A549 (cell line): Measurements from ENCODE around the gene CTDSPL. TPM values are rescaled to one million over a fixed set of nuclear protein-coding genes. Genes with fewer than 3 reads are reported as not detected.
A peak's percentile ranks its signal among the peaks of the same experiment; 100 is the strongest.

Experiments
- ATAC-seq, 2 experiments: fragments of 200-7000 bp in 1 of 2; fragments of >200 bp in 1 of 2; cut with Nextera tagmentation in 1 of 2; cut with Tn5 transposase in 1 of 2; 3 replicates each; pipeline versions ENCODE4 v1.8.0 to v1.9.1; 2018 to 2020; ENCODE audit warnings: mild to moderate bottlenecking in 1 of 2, moderate library complexity in 1 of 2
- CTCF ChIA-PET: fragments of 300-600 bp; sonication (Branson Sonifier 250); formaldehyde crosslinking; extraction: SDS; loops from one replicate; lab custom pipeline; 2021; ENCODE audit warnings: antibody characterized with exemption, inconsistent platforms; lab: Yijun Ruan, JAX
- POLR2A ChIA-PET: fragments of 350-600 bp; formaldehyde crosslinking; extraction: SDS; loops from one replicate; lab custom pipeline; 2021; ENCODE audit warnings: antibody characterized with exemption, inconsistent platforms; lab: Yijun Ruan, JAX
- DNase-seq, 2 experiments: peaks; one replicate each; pipeline versions ENCODE4 v3.0.0 to v3.0.0-alpha.2; 2011 to 2016; ENCODE audit warnings: low read depth in 1 of 2, low spot score in 1 of 2
- FAIRE-seq: peaks from 2 replicates; lab custom pipeline; 2011; peaks lifted over from hg19 to GRCh38; lab: Jason Lieb, UNC
- H3K27ac ChIP-seq, 2 experiments: fragments of >200 bp; sonication (Bioruptor Twin); formaldehyde crosslinking; 3 replicates each; pipeline ENCODE4 v1.5.1; 2016 to 2017
- H3K4me1 ChIP-seq: fragments of >200 bp; sonication (Bioruptor Twin); formaldehyde crosslinking; 3 replicates; pipeline ENCODE4 v1.6.1; 2016
- H3K4me2 ChIP-seq: fragments of >200 bp; sonication (Bioruptor Twin); formaldehyde crosslinking; 3 replicates; pipeline ENCODE4 v1.6.1; 2016
- H3K4me3 ChIP-seq: fragments of >200 bp; sonication (Bioruptor Twin); formaldehyde crosslinking; 3 replicates; pipeline ENCODE4 v1.5.1; 2016
- H3K9me3 ChIP-seq: fragments of >200 bp; sonication (Bioruptor Twin); formaldehyde crosslinking; 3 replicates; pipeline ENCODE4 v1.6.1; 2016
- BHLHE40 ChIP-seq: IDR thresholded peaks from 2 replicates; pipeline ENCODE4 v1.6.1; 2012; ENCODE audit warnings: low read depth, low read length, inconsistent platforms
- CBX2 ChIP-seq: fragments of 200-600 bp; sonication (generic); IDR thresholded peaks from 2 replicates; pipeline ENCODE4 v1.6.1; 2016; ENCODE audit warnings: low read depth, mild to moderate bottlenecking, borderline replicate concordance
- CEBPB ChIP-seq, 2 experiments: fragments of >200 bp in 1 of 2; sonication (Bioruptor Twin) in 1 of 2; formaldehyde crosslinking in 1 of 2; IDR thresholded peaks; 2 replicates each; pipeline ENCODE4 v1.6.1; 2012 to 2016
- CHD2 ChIP-seq: fragments of 150-350 bp; IDR thresholded peaks from 2 replicates; pipeline ENCODE4 v1.6.1; 2014; ENCODE audit warnings: low read length; ENCODE audit not compliant: partially characterized antibody
- CHD4 ChIP-seq: fragments of 200-600 bp; sonication (generic); IDR thresholded peaks from 2 replicates; pipeline ENCODE4 v1.6.1; 2016; ENCODE audit warnings: antibody characterized with exemption, mild to moderate bottlenecking, borderline replicate concordance
- EP300 ChIP-seq, 2 experiments: fragments of >200 bp; sonication (Bioruptor Twin); formaldehyde crosslinking; IDR thresholded peaks; 2 replicates in 1 of 2; 3 replicates in 1 of 2; pipeline ENCODE4 v1.6.1; 2016 to 2017
- FOSB ChIP-seq: fragments of 250-450 bp; sonication (Bioruptor Pico); IDR thresholded peaks from 2 replicates; pipeline ENCODE4 v1.5.0; 2020; ENCODE audit warnings: mild to moderate bottlenecking, moderate library complexity
- GATA3 ChIP-seq: IDR thresholded peaks from 2 replicates; pipeline ENCODE4 v1.6.1; 2012; ENCODE audit warnings: borderline replicate concordance
- HOXA7 ChIP-seq: fragments of 250-450 bp; sonication (Bioruptor Pico); IDR thresholded peaks from 2 replicates; pipeline ENCODE4 v1.5.0; 2020; ENCODE audit warnings: mild to moderate bottlenecking, moderate library complexity
- HOXB5 ChIP-seq: fragments of 250-450 bp; sonication (Bioruptor Pico); IDR thresholded peaks from 2 replicates; pipeline ENCODE4 v1.5.0; 2020; ENCODE audit warnings: mild to moderate bottlenecking, moderate library complexity
- JUN ChIP-seq, 2 experiments: fragments of >200 bp; sonication (Bioruptor Twin); formaldehyde crosslinking; IDR thresholded peaks; 2 replicates in 1 of 2; 3 replicates in 1 of 2; pipeline ENCODE4 v1.6.1; 2016 to 2017
- JUNB ChIP-seq: fragments of >200 bp; sonication (Bioruptor Twin); formaldehyde crosslinking; IDR thresholded peaks from 2 replicates; pipeline ENCODE4 v1.6.1; 2016
- MAZ ChIP-seq: fragments of 150-350 bp; IDR thresholded peaks from 2 replicates; pipeline ENCODE4 v1.6.1; 2014; ENCODE audit warnings: antibody characterized with exemption, low read depth, low read length, borderline replicate concordance
- NR3C1 ChIP-seq: fragments of >200 bp; sonication (Bioruptor Twin); formaldehyde crosslinking; IDR thresholded peaks from 3 replicates; pipeline ENCODE4 v1.6.1; 2017
- PHF8 ChIP-seq: fragments of 200-600 bp; sonication (generic); IDR thresholded peaks from 2 replicates; pipeline ENCODE4 v1.6.1; 2016; ENCODE audit warnings: low read depth, mild to moderate bottlenecking, antibody characterized with exemption, moderate library complexity, borderline replicate concordance
- POLR2A ChIP-seq: IDR thresholded peaks from 2 replicates; pipeline ENCODE4 v1.6.1; 2012; ENCODE audit warnings: mild to moderate bottlenecking, low read length
- RCOR1 ChIP-seq: fragments of 150-350 bp; IDR thresholded peaks from 2 replicates; pipeline ENCODE4 v1.6.1; 2014; ENCODE audit warnings: antibody characterized with exemption, low read length, low read depth
- ZFP36 ChIP-seq: fragments of 450-650 bp; IDR thresholded peaks from 2 replicates; pipeline ENCODE4 v1.6.1; 2014; ENCODE audit warnings: borderline replicate concordance; ENCODE audit not compliant: partially characterized antibody
- ZNF302 ChIP-seq: fragments of 250-450 bp; sonication (Bioruptor Pico); IDR thresholded peaks from 2 replicates; pipeline ENCODE4 v1.9.0; 2021; ENCODE audit warnings: inconsistent platforms, mild to moderate bottlenecking, moderate library complexity
- WGBS: methylation state at CpG from one replicate; pipeline ENCODE4 v1.1.6; 2017; ENCODE audit errors: missing lambda C conversion rate; 5-methylcytosine and 5-hydroxymethylcytosine counted together
- polyA plus RNA-seq, 4 experiments: library from polyadenylated mRNA; depleted of rRNA in 3 of 4; stranded (reverse); fragments of >200 nt; fragmentation: RNase III in 1 of 4; extraction: RNeasy Plus Mini Kit Qiagen cat#74134 plus additional on column Dnase treatment in 1 of 4; gene quantifications; 2 replicates in 3 of 4; 3 replicates in 1 of 4; pipeline ENCODE4 v1.2.3, GENCODE V29; 2011 to 2017
- TF ChIP-seq, protein P1 (sequence below): fragments of >200 bp; sonication (Bioruptor Twin); formaldehyde crosslinking; IDR thresholded peaks from 3 replicates; pipeline ENCODE4 v1.6.1; 2016
- TF ChIP-seq, protein P2 (sequence below): fragments of >200 bp; sonication (Bioruptor Twin); formaldehyde crosslinking; IDR thresholded peaks from 2 replicates; pipeline ENCODE4 v1.6.1; 2016
- TF ChIP-seq, protein P3 (sequence below): fragments of 250-450 bp; sonication (Bioruptor Pico); IDR thresholded peaks from 2 replicates; pipeline ENCODE4 v1.5.0; 2020; ENCODE audit warnings: low read depth, mild to moderate bottlenecking, moderate library complexity
- TF ChIP-seq, protein P4 (sequence below): IDR thresholded peaks from 2 replicates; pipeline ENCODE4 v1.6.1; 2012

Gene CTDSPL
- polyA plus RNA-seq, 2 of the 4 experiments (the other 2 are of a cell fraction), result 9.9 to 35.1 TPM

DNA sequence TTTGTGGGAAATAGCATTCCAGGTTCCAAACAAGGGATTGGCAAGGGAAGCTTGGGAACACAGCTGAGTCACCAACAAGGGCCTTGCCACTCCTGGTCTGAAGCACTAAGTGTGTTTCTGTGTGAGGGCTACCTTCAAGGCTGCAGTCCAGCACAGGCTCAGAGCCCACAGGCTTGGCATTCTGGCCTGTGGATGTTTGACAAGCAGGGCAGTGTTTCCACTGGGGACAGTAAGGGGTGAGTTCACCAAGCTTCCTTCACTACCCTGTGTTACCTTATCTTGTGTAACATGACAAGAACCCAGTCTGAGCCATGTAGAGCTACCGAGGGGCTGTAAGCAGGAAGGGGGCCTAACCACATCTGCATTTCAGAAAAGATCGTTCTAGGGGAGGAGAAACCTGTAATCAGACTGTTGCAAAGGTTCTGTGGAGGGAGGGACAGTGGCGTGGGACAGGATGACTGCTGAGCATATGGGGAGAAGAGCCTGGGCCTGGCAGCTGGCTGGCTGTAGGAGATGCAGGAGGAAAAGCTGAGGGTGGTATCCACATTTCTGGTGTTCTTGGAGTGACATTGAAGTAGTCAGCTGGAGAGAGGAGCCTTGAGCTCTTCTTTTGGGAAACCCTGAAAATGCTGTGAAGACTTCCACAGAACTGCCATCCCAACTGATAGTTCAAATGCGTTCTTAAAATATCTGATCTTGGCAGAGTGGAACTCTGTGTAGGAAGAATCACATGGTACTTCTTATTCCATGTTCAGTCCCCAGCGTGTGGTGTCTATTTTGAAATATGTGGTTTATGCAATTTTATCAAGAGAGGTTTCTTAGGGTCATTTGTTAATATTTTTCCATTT is 61.3 kb downstream of the CTDSPL start:
- Histone ChIP-seq H3K27ac (0 out of 6 replicates have a peak overlapping the region, but pooled peaks of 1 of the 2 experiments have one; percentile 8), H3K4me3 (no peak overlapping the region), H3K9me3 (no peaks in the 10 kb centered on the region), H3K4me1 (no peaks in the 10 kb centered on the region), H3K4me2 (no peak overlapping the region)
- TF ChIP-seq, protein P1, sequence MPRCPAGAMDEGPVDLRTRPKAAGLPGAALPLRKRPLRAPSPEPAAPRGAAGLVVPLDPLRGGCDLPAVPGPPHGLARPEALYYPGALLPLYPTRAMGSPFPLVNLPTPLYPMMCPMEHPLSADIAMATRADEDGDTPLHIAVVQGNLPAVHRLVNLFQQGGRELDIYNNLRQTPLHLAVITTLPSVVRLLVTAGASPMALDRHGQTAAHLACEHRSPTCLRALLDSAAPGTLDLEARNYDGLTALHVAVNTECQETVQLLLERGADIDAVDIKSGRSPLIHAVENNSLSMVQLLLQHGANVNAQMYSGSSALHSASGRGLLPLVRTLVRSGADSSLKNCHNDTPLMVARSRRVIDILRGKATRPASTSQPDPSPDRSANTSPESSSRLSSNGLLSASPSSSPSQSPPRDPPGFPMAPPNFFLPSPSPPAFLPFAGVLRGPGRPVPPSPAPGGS, result no peak
- no peak for TF ChIP-seq EP300 (IDR thresholded peaks at IDR 0.05)
- no peak for TF ChIP-seq GATA3
- no peak for TF ChIP-seq ZFP36
- no peak for TF ChIP-seq CEBPB (IDR thresholded peaks at IDR 0.05)
- TF ChIP-seq HOXB5 (CRISPR knock-in tag), result no peak
- TF ChIP-seq, protein P2, sequence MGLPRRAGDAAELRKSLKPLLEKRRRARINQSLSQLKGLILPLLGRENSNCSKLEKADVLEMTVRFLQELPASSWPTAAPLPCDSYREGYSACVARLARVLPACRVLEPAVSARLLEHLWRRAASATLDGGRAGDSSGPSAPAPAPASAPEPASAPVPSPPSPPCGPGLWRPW, result no peak
- no peak for TF ChIP-seq RCOR1
- no peak for TF ChIP-seq CBX2
- TF ChIP-seq POLR2A, result no peak
- no peak for TF ChIP-seq HOXA7 (CRISPR knock-in tag)
- TF ChIP-seq CHD4, result no peak
- no peak for TF ChIP-seq JUNB
- peak; percentile 35 to 57; a peak in 3 of 6 replicates for ATAC-seq
- WGBS, result 90% methylated on average over 5 of the region's 5 CpGs
- CTCF ChIA-PET, result interaction anchor here (0.6 to 1.9 kb wide), 5 partner anchors 10 to 452 kb away, joined by 3 to 5 read pairs (median 4); no protein-coding TSS in a partner anchor
- FAIRE-seq, result no peak
- POLR2A ChIA-PET, result no interaction called here
- no peak for DNase-seq

DNA sequence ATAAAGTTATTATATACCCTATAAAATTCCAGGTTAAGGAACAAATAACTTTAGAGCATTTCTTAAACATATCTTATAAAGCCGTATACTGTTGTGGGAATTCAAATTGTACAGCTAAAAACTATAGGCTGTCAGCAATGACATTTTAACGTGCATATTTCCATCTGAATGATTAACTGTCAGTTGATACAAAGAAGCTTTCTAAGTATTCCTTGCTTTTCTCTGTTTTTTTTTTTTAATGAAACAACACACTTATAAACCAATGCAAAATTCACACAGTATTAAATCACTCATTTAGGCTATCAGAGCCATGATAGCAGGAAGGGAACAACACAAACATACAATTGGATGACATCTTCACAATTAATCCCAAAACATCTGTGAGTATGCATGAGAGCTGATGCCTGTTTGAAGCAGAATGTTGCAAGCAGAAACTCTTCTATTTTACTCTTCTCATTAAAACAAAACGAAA is 61.9 kb downstream of the CTDSPL start:
- H3K4me3 ChIP-seq, result no peak overlapping the region
- no peaks in the 10 kb centered on the region for H3K4me1 ChIP-seq
- FAIRE-seq (no peak), DNase-seq (no peak), ATAC-seq (no peak)
- ChIA-PET CTCF (interaction anchor here (0.6 to 1.5 kb wide), 2 partner anchors 44 to 451 kb away, joined by 3 to 5 read pairs; no protein-coding TSS in a partner anchor), POLR2A (no interaction called here)
- H3K9me3 ChIP-seq, result no peaks in the 10 kb centered on the region
- TF ChIP-seq NR3C1, result no peak
- TF ChIP-seq FOSB (CRISPR knock-in tag), result no peak
- TF ChIP-seq JUN (IDR thresholded peaks at IDR 0.05), result no peak
- no peak for TF ChIP-seq MAZ
- TF ChIP-seq, protein P3, sequence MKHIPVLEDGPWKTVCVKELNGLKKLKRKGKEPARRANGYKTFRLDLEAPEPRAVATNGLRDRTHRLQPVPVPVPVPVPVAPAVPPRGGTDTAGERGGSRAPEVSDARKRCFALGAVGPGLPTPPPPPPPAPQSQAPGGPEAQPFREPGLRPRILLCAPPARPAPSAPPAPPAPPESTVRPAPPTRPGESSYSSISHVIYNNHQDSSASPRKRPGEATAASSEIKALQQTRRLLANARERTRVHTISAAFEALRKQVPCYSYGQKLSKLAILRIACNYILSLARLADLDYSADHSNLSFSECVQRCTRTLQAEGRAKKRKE (CRISPR knock-in tag), result no peak
- no peak for TF ChIP-seq BHLHE40
- no peak for TF ChIP-seq CHD2
- no peak for TF ChIP-seq EP300 (IDR thresholded peaks at IDR 0.05)
- TF ChIP-seq, protein P4, sequence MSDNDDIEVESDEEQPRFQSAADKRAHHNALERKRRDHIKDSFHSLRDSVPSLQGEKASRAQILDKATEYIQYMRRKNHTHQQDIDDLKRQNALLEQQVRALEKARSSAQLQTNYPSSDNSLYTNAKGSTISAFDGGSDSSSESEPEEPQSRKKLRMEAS, result no peak
- TF ChIP-seq PHF8, result no peak
- TF ChIP-seq ZNF302, result no peak
- no peak for TF ChIP-seq ZFP36
- no peak for TF ChIP-seq POLR2A
- 81% methylated on average over 3 of the region's 3 CpGs for WGBS
- no peak overlapping the region for H3K4me2 ChIP-seq
- H3K27ac ChIP-seq, result no peak overlapping the region
